GM12892 (cell line): Measurements from ENCODE around the gene JAG1.

ENCODE experiments used
- POLR2A ChIP-seq: IDR thresholded peaks from 2 replicates; pipeline ENCODE4 v1.6.1; 2011; ENCODE audit warnings: low read depth, low read length, control low read depth
- POLR2AphosphoS5 ChIP-seq: IDR thresholded peaks from 2 replicates; pipeline ENCODE4 v1.6.1; 2011; ENCODE audit warnings: low read depth, low read length, control low read depth
- TAF1 ChIP-seq: IDR thresholded peaks from 2 replicates; pipeline ENCODE4 v1.6.1; 2011; ENCODE audit warnings: low read depth, mild to moderate bottlenecking, control low read depth, low read length, borderline replicate concordance

DNA sequence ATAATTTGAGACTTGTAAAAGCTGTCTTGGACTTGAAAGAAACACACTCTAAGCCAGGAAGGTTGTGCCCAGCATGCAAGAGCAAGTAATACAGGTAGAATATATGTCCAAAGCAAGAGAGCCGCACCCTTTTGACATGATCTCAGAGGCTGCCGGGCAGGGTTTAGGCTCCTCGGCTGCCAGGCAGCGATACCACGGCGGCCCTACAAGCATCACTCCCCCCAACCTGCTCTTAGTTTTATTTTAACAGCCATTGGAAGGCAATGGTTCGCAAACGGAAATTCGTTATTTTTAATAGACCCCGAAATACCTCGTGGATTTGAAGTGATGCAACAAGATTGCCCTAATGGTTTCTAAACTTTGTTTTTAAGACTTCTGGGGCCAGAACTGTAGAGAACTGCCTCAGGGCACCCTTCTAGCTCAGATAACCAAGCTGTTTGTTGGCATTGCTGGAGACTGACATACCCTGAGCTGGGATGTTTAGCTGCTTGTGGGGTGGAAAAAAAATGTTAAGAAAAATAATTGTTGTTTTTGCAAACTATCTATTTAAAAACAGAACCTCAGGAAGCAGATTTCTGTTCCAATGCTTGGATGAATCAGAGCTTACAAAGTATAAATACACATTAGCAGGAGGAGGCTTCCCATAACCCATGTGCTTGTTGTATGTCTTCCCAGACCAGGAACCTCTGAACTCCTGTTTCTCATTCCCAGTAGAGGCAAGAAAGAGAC lies 39.0 kb downstream of the JAG1 start:
- TF ChIP-seq POLR2A: no peak
- no peak for TF ChIP-seq TAF1
- TF ChIP-seq POLR2AphosphoS5: no peak
